ENCODE results near the gene IRAK4. TPM values are rescaled to one million over a fixed set of nuclear protein-coding genes. Genes with fewer than 3 reads are reported as not detected.

IRAK4 gene
- total RNA-seq, 3 donors from 2014 or later, result 37.4 to 46.4 (median 38.7) TPM

DNA sequence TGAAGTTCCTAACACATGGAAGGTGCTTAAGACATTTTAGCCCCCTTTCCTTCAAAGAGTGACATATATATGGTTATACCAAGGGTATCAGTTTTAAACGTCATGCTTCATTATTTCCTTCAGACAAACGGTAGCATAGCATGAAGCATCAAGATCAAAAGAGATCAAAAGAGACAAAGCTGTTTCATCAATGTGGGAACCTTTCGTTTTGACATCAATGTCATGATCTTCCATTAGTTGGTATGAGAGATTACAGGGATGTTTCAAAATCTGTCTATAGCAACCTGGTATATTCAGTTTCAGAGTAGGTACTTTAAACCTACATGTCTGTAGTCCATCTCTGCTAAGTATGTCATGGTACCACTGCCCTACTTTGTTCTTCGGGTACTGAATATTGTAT is 28.5 kb upstream of the IRAK4 start:
- H3K4me3 ChIP-seq, result no peak overlapping the region
- TF ChIP-seq, protein P1, sequence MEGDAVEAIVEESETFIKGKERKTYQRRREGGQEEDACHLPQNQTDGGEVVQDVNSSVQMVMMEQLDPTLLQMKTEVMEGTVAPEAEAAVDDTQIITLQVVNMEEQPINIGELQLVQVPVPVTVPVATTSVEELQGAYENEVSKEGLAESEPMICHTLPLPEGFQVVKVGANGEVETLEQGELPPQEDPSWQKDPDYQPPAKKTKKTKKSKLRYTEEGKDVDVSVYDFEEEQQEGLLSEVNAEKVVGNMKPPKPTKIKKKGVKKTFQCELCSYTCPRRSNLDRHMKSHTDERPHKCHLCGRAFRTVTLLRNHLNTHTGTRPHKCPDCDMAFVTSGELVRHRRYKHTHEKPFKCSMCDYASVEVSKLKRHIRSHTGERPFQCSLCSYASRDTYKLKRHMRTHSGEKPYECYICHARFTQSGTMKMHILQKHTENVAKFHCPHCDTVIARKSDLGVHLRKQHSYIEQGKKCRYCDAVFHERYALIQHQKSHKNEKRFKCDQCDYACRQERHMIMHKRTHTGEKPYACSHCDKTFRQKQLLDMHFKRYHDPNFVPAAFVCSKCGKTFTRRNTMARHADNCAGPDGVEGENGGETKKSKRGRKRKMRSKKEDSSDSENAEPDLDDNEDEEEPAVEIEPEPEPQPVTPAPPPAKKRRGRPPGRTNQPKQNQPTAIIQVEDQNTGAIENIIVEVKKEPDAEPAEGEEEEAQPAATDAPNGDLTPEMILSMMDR (IDR thresholded peaks at IDR 0.05), result no peak
- TF ChIP-seq POLR2AphosphoS5 (IDR thresholded peaks at IDR 0.05) (no peak), POLR2A (IDR thresholded peaks at IDR 0.05) (no peak)
- no peak for DNase-seq (ENCODE audit: low spot score in 2 of 2)
- H3K27ac ChIP-seq, result no peak overlapping the region
- no peaks in the 10 kb centered on the region for H3K4me1 ChIP-seq
- peaks cover 6% of the 10 kb centered on the region for H3K36me3 ChIP-seq
- intact Hi-C loops (cut with DNase I; ENCODE audit: low total_unique reads), result no loop called here
- no peaks in the 10 kb centered on the region for H3K9me3 ChIP-seq
- no peaks in the 10 kb centered on the region for H3K27me3 ChIP-seq

DNA sequence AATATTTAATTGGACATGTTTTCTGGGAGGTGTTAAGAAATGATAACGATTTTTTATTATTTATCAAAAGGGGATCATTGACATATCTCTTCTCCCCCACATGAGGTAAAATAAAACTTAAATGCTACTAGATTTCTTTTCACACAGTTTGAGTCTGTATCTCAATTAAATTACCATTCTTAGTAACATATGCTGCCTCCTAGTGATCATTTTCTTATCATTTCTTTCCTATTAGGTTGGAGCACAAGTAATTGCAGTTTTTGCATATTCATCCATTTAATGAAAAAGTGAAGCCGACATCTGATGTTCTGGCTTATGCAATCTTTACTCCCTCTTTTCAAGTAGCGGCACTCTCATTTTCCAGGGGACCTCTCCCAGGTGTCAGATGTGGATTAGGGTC is 25.1 kb upstream of the IRAK4 start:
- Histone ChIP-seq H3K4me3 (no peak overlapping the region), H3K4me1 (no peaks in the 10 kb centered on the region), H3K27me3 (no peaks in the 10 kb centered on the region), H3K36me3 (no peaks in the 10 kb centered on the region), H3K27ac (no peak overlapping the region), H3K9me3 (no peaks in the 10 kb centered on the region)
- no peak for DNase-seq (ENCODE audit: low spot score in 2 of 2)
- intact Hi-C loops (cut with DNase I; ENCODE audit: low total_unique reads), result no loop called here
- no peak for TF ChIP-seq POLR2A (IDR thresholded peaks at IDR 0.05)

DNA sequence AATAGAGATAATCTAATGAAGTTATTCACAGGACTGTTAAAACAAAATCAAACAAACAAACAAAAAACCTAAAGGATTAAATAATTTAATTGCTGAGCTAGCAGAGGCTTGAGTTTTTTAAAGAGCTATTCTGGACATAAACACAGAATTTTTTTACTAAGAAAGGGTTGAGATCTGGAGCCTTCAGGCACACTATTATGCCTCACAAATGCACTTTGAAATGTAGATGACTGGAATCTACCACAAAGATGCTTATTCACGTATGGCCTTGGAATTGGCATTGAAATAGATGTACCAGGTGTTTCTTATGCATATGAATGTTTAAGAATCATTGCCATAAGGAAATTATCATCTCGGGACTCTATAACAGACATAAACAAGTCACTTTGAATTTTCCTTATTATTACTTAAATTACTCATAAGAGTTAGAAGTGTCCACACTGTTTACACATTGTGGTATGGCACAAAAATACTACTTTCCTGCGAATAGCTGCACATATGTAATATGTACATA is 21.8 kb upstream of the IRAK4 start:
- intact Hi-C loops (cut with DNase I; ENCODE audit: low total_unique reads), result no loop called here
- no peak for TF ChIP-seq POLR2A (IDR thresholded peaks at IDR 0.05)
- TF ChIP-seq, protein P1 (IDR thresholded peaks at IDR 0.05), result no peak
- TF ChIP-seq POLR2AphosphoS5 (IDR thresholded peaks at IDR 0.05), result no peak
- Histone ChIP-seq H3K36me3 (no peaks in the 10 kb centered on the region), H3K27ac (no peak overlapping the region), H3K4me1 (no peaks in the 10 kb centered on the region), H3K4me3 (no peak overlapping the region), H3K27me3 (no peaks in the 10 kb centered on the region), H3K9me3 (no peaks in the 10 kb centered on the region)
- no peak for DNase-seq (ENCODE audit: low spot score in 2 of 2)

DNA sequence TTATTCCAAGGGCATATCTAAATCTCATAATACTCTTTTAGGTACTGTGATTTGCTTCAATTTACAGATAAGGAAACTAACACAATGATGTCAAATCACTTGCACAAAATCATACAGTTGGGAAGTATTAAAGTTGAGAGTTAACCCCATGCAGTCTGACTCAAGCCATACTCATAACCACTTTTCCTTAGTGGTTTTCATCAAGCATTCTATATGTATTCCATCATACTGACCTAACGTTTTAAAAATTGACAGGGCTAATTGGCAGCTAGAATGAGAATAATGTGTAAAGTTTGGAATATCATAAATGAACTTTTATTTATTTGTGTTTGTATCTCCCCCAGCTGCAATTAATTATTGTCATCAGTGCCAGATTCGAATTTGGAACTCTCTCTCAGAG is 21.1 kb upstream of the IRAK4 start:
- Histone ChIP-seq H3K36me3 (no peaks in the 10 kb centered on the region), H3K9me3 (no peaks in the 10 kb centered on the region), H3K4me3 (no peak overlapping the region), H3K4me1 (no peaks in the 10 kb centered on the region), H3K27ac (no peak overlapping the region), H3K27me3 (no peaks in the 10 kb centered on the region)
- no peak for DNase-seq (ENCODE audit: low spot score in 2 of 2)
- intact Hi-C loops (cut with DNase I; ENCODE audit: low total_unique reads), result no loop called here
- TF ChIP-seq POLR2AphosphoS5 (IDR thresholded peaks at IDR 0.05) (no peak), POLR2A (IDR thresholded peaks at IDR 0.05) (no peak)
- TF ChIP-seq, protein P1 (IDR thresholded peaks at IDR 0.05), result no peak

DNA sequence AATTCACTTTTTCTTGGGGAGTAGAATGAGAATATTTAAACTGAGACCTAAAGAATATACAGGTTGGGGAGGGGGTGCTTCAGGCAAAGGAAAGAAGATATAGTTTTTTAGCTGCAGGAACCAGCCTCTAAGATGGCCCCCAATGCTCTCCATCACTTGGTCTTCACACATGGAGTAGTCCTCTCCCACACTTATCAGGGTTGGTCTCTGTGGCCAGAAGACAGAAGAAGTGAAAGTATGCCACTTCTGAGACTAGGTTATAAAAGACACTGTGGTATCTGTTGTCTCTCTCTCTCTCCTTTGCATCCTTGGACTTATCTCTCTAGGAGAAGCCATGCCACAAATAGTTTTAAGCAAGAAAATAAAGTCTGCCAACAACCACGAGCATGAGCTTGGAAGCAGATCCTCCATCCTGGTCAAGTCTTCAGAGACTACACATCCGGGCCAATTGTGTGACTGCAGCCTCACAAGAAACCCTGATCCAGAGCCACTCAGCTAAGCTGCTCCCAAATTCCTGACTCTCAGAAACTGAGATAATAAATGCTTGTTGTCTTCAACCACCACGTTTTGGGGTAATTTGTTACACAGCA is 18.1 kb upstream of the IRAK4 start:
- Histone ChIP-seq H3K4me1 (no peaks in the 10 kb centered on the region), H3K27ac (no peak overlapping the region), H3K4me3 (no peak overlapping the region), H3K36me3 (no peaks in the 10 kb centered on the region), H3K9me3 (no peaks in the 10 kb centered on the region), H3K27me3 (no peaks in the 10 kb centered on the region)
- intact Hi-C loops (cut with DNase I; ENCODE audit: low total_unique reads), result no loop called here
- TF ChIP-seq POLR2AphosphoS5 (IDR thresholded peaks at IDR 0.05) (no peak), POLR2A (IDR thresholded peaks at IDR 0.05) (no peak)
- TF ChIP-seq, protein P1 (IDR thresholded peaks at IDR 0.05), result no peak
- no peak for DNase-seq (ENCODE audit: low spot score in 2 of 2)

Measured in breast epithelium (tissue), 4 donors.